Activated T-helper 1 cell treated with Interleukin-2 at 50 U/mL for 16 hours (primary cell): Measurements from ENCODE around the gene ABCC1.
"Not testable (repeated sequence)": the region's sequence is repeated elsewhere in the genome, so short reads cannot be mapped to it uniquely, and the experiment has no call there.

Experiments
- DNase-seq: peaks from one replicate; pipeline ENCODE4 v3.0.0-alpha.2; 2020; ENCODE audit warnings: low read depth

ABCC1 gene

GRCh38 chr16:16141141-16141540 is 191.7 kb downstream of the ABCC1 start:
- DNase-seq: no peak

- DNase-seq: no peak
Observed at GRCh38 chr16:16141784-16142396, 192.5 kb downstream of the ABCC1 start.

GRCh38 chr16:16143038-16143763 is 193.8 kb downstream of the ABCC1 start:
- no peak for DNase-seq

- DNase-seq: no peak
Observed at GRCh38 chr16:16143931-16144330, 194.5 kb downstream of the ABCC1 start.

GRCh38 chr16:16144416-16144815 is 195.0 kb downstream of the ABCC1 start:
- no peak for DNase-seq

GRCh38 chr16:16145286-16145685 is 195.9 kb downstream of the ABCC1 start:
- no peak for DNase-seq

GRCh38 chr16:16146380-16147315 is 197.2 kb downstream of the ABCC1 start:
- DNase-seq: no peak

- DNase-seq: no peak
Observed at GRCh38 chr16:16147316-16147999, 198.0 kb downstream of the ABCC1 start.

GRCh38 chr16:16148000-16148599 is 198.7 kb downstream of the ABCC1 start:
- DNase-seq: not testable (repeated sequence)

- no peak for DNase-seq
Observed at GRCh38 chr16:16148755-16149154, 199.3 kb downstream of the ABCC1 start.

- DNase-seq: no peak
Observed at GRCh38 chr16:16149710-16150116, 200.3 kb downstream of the ABCC1 start.

GRCh38 chr16:16150117-16150877 is 200.9 kb downstream of the ABCC1 start:
- DNase-seq: no peak

- DNase-seq: no peak
Observed at GRCh38 chr16:16150878-16151152, 201.4 kb downstream of the ABCC1 start.

GRCh38 chr16:16151315-16151714 is 201.9 kb downstream of the ABCC1 start:
- no peak for DNase-seq

- not testable (repeated sequence) for DNase-seq
Observed at GRCh38 chr16:16153000-16153399, 203.6 kb downstream of the ABCC1 start.

- DNase-seq: no peak
Observed at GRCh38 chr16:16154281-16154951, 205.0 kb downstream of the ABCC1 start.

- no peak for DNase-seq
Observed at GRCh38 chr16:16155234-16155633, 205.8 kb downstream of the ABCC1 start.

GRCh38 chr16:16157166-16157565 is 207.8 kb downstream of the ABCC1 start:
- DNase-seq: no peak

- DNase-seq: no peak
Observed at GRCh38 chr16:16158082-16158658, 208.8 kb downstream of the ABCC1 start.

- no peak for DNase-seq
Observed at GRCh38 chr16:16158741-16159374, 209.4 kb downstream of the ABCC1 start.
